Inflammatory macrophage (primary cell): ENCODE data around the gene ZBTB21.

ENCODE experiments used
- DNase-seq, 2 donors: peaks; one replicate each; pipeline ENCODE4 v3.0.0-alpha.2; 2020 to 2022

ZBTB21 gene

GRCh38 chr21:42019101-42019605, 9.0 kb upstream of the ZBTB21 start:
- DNase-seq = no peak

DNA sequence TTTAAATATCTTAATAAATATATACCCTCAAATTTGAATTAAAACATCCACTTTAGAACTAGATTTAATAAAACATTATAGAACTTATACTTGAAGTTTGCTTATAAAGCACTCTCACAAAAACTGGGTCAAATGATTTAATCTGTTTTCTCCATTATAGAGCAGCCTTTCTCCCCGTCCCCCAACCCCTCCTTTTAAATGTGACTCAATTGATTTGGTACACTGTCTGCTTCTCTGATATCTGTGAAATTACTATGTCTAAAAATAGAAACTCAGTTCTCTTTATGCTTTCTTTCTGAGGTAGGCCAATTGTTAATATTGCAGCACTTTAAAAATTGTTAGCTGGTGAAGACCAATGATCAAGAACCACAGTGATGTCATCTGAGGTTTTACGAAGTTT, 6.9 kb upstream of the ZBTB21 start:
- DNase-seq = no peak

DNA sequence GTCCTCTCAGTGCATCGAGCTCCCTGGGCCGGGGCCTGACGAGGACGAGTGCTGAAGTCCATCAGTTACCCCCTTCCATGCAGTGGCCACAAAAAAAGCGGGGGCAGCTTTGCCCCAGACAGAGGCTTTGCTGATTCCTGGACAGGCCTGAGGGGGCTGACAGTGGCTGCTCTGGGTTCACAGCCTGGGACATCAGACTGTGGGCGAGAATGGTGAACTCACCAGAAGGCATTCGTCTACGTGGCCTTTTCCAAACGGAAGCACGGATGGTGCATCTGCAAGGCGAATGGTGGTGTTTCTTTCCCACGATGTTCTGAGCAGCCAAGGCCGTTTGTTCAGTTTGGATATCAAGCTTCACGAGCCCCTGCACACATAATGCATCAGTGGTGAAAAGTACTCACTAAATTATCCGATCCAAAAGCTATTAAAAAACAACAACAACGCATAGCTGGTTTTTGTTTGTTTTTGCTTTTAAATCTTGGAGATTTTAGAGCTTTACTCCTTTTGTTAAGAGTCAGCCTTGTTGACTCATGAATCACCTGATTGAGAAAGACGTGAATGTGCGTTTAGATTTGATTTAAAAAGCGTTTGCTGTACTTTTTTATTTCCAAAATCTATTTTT, 6.3 kb upstream of the ZBTB21 start:
- DNase-seq = no peak

- no peak for DNase-seq
Measured at GRCh38 chr21:42013931-42014330, 3.8 kb upstream of the ZBTB21 start.

- no peak for DNase-seq
Measured at GRCh38 chr21:42013376-42013775, 3.2 kb upstream of the ZBTB21 start.

DNA sequence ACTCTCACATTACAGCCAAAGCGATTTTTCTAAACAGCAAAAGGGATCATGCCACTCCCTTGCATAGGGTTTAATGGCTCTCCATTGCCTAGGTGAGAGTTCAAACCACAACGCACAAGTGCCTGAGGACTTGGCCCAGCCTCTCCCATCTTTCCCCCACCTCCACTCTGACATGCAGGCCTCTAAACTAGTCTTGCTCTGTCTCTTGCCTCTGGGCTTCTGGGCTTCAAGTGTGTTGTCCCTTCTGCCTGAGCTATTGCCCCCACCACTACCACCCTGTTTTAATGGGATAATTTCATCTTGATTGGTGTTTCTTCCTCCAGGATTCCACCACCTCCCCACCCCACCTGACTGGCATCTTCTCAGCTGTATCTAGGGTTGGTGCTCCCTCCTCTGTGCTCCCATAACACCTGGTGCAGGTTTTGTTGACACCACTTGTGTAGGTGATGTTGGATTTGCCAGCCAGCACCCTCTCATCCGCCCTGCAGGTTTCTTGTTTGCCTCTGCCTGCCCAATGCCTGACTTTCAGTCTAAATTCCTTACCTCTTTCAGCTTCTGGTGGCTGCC, 2.7 kb upstream of the ZBTB21 start:
- no peak for DNase-seq

DNA sequence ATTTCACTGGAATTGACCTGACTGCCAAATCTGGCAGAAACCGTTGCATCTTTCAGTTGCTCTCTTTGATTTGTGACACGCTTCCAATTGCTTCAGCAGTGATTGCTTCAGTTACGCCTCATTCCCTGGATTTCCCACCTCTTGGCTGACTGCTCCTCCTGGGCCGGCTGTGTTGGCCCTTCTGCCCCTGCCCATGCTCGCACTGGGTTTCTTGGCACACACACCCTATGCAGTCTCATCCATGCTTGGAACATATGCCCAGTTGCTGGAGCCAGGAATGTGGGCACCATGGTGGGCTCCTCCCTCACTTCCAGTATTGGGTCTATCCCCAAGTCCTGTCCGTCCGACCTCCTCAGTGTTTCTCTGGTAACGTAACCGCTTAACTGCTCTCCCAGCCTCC, 2.2 kb upstream of the ZBTB21 start:
- no peak for DNase-seq

DNA sequence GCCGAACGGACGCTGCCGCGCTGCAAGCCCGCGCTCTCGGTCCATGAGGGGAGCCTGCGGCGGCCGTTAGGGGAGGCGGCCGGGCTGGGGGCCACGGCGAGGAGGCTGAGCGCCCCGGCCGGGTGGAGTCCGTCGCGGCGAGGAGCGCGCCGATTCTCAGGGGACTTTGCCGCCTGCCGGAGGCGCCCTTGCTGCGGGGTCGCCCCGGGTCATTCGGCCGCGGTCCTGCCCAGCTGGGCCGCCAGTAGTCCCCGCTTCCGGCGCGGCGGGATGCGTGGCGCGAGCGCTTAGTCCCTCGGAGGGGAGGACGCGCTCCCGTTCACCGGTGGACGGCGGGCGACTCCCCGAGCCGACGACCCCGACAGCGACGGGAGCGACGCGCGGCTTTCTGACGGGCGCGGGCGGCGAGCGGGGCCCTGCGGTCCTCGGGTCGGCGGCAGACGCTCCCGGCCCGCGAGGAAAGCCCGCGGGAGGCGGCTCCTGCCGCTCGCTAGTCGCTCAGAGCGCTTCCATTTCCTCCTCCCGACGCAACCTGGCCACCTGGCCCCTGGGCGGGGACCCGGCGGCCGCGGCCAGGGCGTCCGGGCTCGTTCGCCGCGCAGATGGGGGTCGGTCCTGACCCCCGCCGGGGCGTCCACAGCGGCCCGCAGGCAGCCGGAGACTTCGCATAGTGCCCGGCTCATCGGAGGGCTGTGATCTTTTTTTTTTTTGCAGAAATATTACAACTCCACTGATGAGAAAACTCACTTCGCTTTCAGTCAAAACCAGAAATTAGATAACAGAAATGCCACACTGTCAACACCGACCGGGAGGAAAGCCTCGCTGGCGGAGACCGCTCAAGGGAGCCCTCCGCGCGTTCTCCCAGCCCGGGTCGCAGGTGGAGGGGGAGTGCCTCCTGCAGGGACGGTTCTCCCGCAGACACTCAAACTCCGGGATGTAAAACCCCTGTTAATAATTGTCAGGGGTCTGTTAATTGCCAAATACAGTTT, 641 bp upstream of the ZBTB21 start:
- peak in 1 of 2 donors; percentile 20 for DNase-seq

DNA sequence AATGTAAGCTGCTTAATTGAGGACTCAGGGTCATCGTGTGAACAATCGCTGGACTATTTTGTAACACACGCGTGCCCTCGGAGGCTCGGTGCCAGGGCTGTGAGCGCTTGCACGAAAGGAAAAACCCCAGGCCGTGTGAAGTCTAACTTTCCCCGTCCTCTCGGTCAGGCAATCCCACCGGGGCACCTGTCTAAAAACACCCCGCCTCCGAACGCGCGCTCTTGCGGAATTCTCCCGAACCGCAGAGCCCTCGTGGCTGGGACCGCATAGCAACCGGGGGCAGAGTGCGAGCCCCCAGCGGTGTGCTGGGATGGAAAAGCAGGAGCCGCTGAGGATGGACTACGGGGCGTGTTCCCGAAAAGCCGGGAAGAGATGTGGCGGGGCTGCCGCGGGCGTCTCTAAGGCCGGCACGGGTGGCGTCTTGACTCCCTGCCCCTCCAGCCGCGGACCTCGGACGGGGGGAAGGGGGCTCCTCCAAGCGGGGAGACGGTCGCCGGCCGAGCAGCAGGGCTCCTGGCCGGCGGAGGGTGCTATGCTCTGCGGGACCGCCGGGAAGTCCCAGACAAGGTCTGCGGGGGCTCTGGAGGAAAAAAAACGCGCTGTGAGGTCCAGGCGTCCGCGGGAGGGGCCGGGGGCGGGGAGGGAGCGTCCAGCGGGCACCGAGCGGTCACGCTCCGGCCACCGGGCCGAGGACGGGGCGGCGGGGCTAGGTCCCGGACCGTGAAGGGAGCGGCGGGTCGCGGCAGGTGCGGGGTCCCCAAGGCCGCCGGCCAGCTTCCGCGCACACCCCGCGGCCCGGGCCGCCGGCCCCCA, 936 bp downstream of the ZBTB21 start:
- DNase-seq = peak; percentile 32 to 59

GRCh38 chr21:42007356-42007940, 2.7 kb downstream of the ZBTB21 start:
- peak; percentile 42 to 44 for DNase-seq

GRCh38 chr21:42006765-42007164, 3.4 kb downstream of the ZBTB21 start:
- DNase-seq = no peak

DNA sequence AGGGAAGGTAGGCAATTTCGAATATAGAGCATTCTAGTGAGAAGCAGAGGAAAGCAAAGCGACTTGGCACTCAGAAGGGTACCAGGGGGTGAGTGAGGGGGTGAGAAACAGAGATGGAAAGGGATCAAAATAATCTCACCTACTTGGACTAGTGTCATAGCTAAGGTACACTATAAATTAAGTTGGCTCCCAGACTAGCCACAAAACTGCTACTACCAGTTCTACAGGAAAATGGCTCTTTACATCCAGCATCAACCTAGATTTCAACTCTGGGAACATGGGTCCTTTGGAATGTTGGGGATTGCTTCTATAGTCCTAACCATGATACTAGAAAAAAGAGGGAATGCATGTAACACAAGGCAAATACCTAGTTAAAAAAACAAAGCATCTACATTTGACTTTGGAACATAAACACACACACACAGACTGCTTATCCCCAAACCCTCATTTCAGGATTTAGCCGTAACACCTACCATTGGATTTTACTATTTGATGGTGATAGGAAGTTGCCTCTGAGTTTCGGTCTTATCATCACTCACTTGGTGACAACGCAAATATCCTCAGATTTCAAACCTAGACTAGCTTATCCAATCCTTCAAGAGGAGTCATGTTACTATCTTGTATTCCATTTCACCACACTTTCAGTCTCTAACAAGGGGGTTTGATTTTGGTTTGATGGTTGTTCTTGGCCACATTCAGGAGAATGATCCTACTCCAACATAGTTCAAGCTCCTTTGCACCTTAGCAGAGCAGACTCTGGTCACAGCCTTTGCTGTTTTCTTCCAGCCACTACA, 5.6 kb downstream of the ZBTB21 start:
- no peak for DNase-seq

DNA sequence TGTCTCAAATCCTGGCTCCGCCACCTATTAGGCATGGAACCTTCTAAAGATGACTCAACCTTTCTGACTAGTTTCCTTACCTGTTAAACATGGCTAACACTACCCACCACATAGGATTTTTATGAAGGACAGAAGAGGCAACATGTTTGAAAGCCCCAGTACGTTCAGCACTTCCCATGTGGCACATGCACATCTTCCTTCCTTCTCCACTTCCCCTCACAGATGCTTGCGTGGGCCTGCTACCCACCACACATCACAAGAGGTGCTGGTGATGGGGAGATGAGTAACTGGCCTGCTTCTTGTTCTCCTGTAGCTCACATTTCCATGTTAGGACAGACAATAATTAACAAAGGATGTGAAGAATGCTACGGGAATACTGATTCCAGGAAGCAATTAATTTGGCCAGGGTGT, 7.1 kb downstream of the ZBTB21 start:
- DNase-seq = peak; percentile 74 to 89

GRCh38 chr21:42002421-42002958, 7.7 kb downstream of the ZBTB21 start:
- DNase-seq = peak; percentile 6 to 44

- DNase-seq = no peak
Measured at GRCh38 chr21:42001781-42002180, 8.4 kb downstream of the ZBTB21 start.

DNA sequence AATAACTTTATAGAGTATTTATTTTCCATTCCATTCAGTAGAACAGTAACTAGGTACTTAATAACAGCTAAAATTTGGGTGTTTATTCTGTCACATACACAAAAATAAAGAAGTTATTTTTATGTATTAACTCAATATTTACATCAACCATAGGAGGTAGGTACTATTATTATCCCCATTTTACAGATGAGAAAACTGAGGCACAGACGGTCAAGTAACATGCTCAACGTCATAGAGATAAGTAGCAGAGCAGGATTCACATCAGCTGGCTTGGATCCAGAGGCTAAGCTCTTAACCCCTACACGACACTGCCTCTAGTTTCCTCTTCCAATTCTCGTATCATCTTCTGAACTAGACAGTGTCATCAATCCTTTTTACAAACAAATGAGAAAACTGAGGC, 9.3 kb downstream of the ZBTB21 start:
- DNase-seq = no peak

DNA sequence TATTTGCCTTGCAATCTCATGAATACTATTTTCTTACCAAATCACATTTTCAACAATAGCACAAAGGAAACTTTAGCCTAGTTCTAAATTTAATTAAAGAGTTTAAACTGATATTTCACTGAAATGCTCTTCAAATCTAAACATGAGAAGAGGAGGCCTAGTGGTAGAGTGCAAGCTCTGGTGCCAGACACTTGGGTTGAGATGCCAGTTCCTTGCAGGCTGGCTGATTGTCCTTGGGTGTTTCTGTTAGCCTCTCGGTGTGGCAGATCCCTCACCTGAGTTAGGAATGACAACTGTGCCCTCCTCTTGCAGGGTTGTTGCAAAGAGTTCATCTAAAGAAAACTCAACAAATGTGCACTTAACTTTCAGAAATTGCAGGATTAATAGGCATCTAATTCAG, 12.5 kb downstream of the ZBTB21 start:
- no peak for DNase-seq

GRCh38 chr21:41995577-41995976, 14.6 kb downstream of the ZBTB21 start:
- no peak for DNase-seq

DNA sequence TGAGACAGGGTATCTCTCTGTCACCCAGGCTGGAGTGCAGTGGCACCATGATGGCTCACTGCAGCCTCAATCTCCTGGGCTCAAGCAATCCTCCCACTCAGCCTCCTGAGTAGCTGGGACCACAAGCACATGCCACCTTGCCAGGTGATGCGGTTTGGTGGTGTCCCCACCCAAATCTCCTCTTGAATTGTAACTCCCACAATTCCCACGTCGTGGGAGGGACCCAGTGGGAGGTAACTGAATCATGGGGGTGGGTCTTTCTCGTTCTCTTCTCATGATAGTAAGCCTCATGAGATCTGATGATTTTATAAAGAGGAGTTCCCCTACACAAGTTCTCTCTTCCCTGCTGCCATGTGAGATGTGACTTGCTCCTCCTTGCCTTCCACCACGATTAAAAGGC, 15.5 kb downstream of the ZBTB21 start:
- DNase-seq = peak in 1 of 2 donors; percentile 10

GRCh38 chr21:41993744-41994143, 16.4 kb downstream of the ZBTB21 start:
- DNase-seq = no peak

DNA sequence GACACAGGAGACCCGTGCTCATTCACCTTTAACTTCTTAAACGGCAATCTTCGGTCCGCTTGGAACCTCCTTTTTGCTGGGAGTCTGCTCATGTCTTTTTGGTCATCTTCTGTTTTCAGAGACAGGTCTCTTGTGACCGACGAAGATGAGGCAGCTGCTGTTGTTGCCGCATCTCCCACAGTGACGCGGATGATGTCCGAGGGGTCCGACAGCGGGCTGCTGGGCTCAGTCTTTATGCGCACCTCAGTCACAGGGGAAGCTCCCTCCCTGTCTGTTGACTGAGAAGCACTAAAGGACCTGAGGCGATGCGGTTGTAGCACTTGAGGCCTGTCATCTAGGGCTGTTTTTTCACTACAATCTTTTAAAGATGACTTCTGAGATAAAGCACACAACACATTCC, 17.6 kb downstream of the ZBTB21 start:
- DNase-seq = no peak
